Skin epidermis (tissue), 12 donors: Measurements from ENCODE around the gene TLX1.

Source experiments
- H3K27ac ChIP-seq, 21 experiments: fragments of 200-600 bp; sonication (generic) in 11 of 21; one replicate each; pipeline ENCODE4 v1.5.0; 2020; ENCODE audit warnings: mild to moderate bottlenecking in 3 of 21, inconsistent platforms in 2 of 21, moderate library complexity in 2 of 21
- H3K4me3 ChIP-seq, 7 experiments: fragments of 200-600 bp; sonication (generic) in 2 of 7; one replicate each; pipeline ENCODE4 v1.5.0; 2020; ENCODE audit warnings: inconsistent platforms in 2 of 7, mild to moderate bottlenecking in 2 of 7, moderate library complexity in 1 of 7

Gene TLX1

DNA sequence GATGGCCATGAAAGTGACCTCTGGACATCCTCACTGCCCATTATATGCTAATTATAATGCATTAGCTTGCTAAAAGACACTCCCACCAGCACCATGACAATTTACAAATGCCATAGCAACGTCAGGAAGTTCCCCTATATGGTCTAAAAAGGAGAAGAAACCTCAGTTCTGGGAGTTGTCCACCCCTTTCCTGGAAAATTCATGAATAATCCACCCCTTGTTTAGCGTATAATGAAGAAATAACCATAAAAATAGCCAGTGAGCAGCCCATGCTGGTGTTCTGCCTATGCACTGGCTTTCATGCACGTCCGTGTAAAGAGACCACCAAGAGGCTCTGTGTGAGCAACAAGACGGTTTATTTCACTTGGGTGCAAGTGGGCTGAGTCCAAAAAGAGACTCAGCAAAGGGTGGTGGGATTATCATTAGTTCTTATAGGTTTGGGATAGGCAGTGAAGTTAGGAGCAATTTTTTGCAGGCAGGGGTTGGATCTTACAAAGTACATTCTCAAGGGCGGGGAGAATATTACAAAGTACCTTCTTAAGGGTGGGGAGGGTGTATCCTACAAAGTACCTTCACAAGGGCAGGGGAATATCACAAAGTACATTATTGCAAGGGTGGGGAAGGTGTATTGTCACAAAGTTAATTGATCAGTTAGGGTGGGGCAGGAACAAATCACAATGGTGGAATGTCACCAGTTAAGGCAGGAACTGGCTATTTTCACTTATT lies 52.5 kb downstream of the TLX1 start:
- Histone ChIP-seq H3K27ac (no peak overlapping the region), H3K4me3 (no peak overlapping the region)
